DND-41 (cell line): Measurements from ENCODE around the gene CSHL1.

ENCODE experiments used
- ATAC-seq: fragments of 200-7000 bp; cut with Tn5 transposase; 3 replicates; pipeline ENCODE4 v1.9.1; 2021; ENCODE audit warnings: low read depth; ENCODE audit not compliant: insufficient read depth
- DNase-seq: peaks from one replicate; pipeline ENCODE4 v3.0.0-alpha.2; 2020
- H2AFZ ChIP-seq: 2 replicates; pipeline ENCODE4 v1.6.0; 2012; ENCODE audit warnings: low read depth, low read length
- H3K27ac ChIP-seq: 2 replicates; pipeline ENCODE4 v1.5.1; 2012; ENCODE audit warnings: low read length, inconsistent platforms
- H3K27me3 ChIP-seq: fragments of 200-600 bp; sonication (generic); 2 replicates; pipeline ENCODE4 v1.6.0; 2012; ENCODE audit warnings: low read length, mild to moderate bottlenecking, inconsistent platforms; ENCODE audit not compliant: insufficient read depth, poor library complexity
- H3K36me3 ChIP-seq: 2 replicates; pipeline ENCODE4 v1.5.1; 2012; ENCODE audit warnings: low read length, inconsistent platforms; ENCODE audit not compliant: insufficient read depth
- H3K4me1 ChIP-seq: 2 replicates; pipeline ENCODE4 v1.5.1; 2012; ENCODE audit warnings: mild to moderate bottlenecking, low read length; ENCODE audit not compliant: insufficient read depth
- H3K4me2 ChIP-seq: 2 replicates; pipeline ENCODE4 v1.6.0; 2012; ENCODE audit warnings: mild to moderate bottlenecking, moderate library complexity, low read length, inconsistent platforms; ENCODE audit not compliant: insufficient read depth
- H3K4me3 ChIP-seq, 2 experiments: fragments of 200-600 bp in 1 of 2; shearing (Covaris generic) in 1 of 2; 2 replicates each; pipeline ENCODE4 v1.5.1; 2012 to 2016; ENCODE audit warnings: inconsistent platforms in 2 of 2, low read length in 2 of 2, mild to moderate bottlenecking in 2 of 2, low read depth in 1 of 2, moderate library complexity in 1 of 2
- H3K79me2 ChIP-seq: 2 replicates; pipeline ENCODE4 v1.6.0; 2012; ENCODE audit warnings: low read length, inconsistent platforms; ENCODE audit not compliant: insufficient read depth
- H3K9ac ChIP-seq: 2 replicates; pipeline ENCODE4 v1.6.0; 2012; ENCODE audit warnings: low read depth, mild to moderate bottlenecking, inconsistent platforms, low read length, moderate library complexity
- H3K9me3 ChIP-seq: 2 replicates; pipeline ENCODE4 v1.5.1; 2012; ENCODE audit warnings: low read length, moderate library complexity, mild to moderate bottlenecking, inconsistent platforms; ENCODE audit not compliant: insufficient read depth, severe bottlenecking
- H4K20me1 ChIP-seq: 2 replicates; pipeline ENCODE4 v1.6.0; 2012; ENCODE audit warnings: low read length; ENCODE audit not compliant: insufficient read depth
- CTCF ChIP-seq: IDR thresholded peaks from 2 replicates; pipeline ENCODE4 v1.5.1; 2012; ENCODE audit warnings: borderline replicate concordance, low read length, moderate library complexity, mild to moderate bottlenecking; ENCODE audit not compliant: poor library complexity, severe bottlenecking; ENCODE audit errors: extremely low read depth
- EZH2 ChIP-seq: IDR thresholded peaks from 3 replicates; pipeline ENCODE4 v1.6.1; 2012; ENCODE audit warnings: borderline replicate concordance, low read depth, mild to moderate bottlenecking, moderate library complexity, low read length, inconsistent platforms; ENCODE audit not compliant: severe bottlenecking

Gene CSHL1

GRCh38 chr17:63940584-63940983, 29.5 kb upstream of the CSHL1 start:
- H3K4me1 ChIP-seq = no peaks in the 10 kb centered on the region
- no peaks in the 10 kb centered on the region for H3K9me3 ChIP-seq
- no peak overlapping the region for H3K4me2 ChIP-seq
- TF ChIP-seq EZH2 (no peak), CTCF (no peak)
- H4K20me1 ChIP-seq = no peaks in the 10 kb centered on the region
- no peak overlapping the region for H3K4me3 ChIP-seq
- H2AFZ ChIP-seq = no peak overlapping the region
- no peak for DNase-seq
- ATAC-seq = no peak
- H3K79me2 ChIP-seq = no peaks in the 10 kb centered on the region
- H3K27me3 ChIP-seq = no peaks in the 10 kb centered on the region
- no peak overlapping the region for H3K9ac ChIP-seq
- H3K36me3 ChIP-seq = no peaks in the 10 kb centered on the region
- H3K27ac ChIP-seq = no peak overlapping the region

- Histone ChIP-seq H3K4me3 (no peak overlapping the region), H3K36me3 (no peaks in the 10 kb centered on the region), H3K79me2 (no peaks in the 10 kb centered on the region), H3K9me3 (no peaks in the 10 kb centered on the region), H3K27me3 (no peaks in the 10 kb centered on the region), H3K27ac (no peak overlapping the region), H3K9ac (no peak overlapping the region), H4K20me1 (no peaks in the 10 kb centered on the region), H3K4me2 (no peak overlapping the region), H2AFZ (no peak overlapping the region), H3K4me1 (no peaks in the 10 kb centered on the region)
- DNase-seq = no peak
- TF ChIP-seq CTCF (no peak), EZH2 (no peak)
- ATAC-seq = no peak
Measured at GRCh38 chr17:63939884-63940283, 28.8 kb upstream of the CSHL1 start.

DNA sequence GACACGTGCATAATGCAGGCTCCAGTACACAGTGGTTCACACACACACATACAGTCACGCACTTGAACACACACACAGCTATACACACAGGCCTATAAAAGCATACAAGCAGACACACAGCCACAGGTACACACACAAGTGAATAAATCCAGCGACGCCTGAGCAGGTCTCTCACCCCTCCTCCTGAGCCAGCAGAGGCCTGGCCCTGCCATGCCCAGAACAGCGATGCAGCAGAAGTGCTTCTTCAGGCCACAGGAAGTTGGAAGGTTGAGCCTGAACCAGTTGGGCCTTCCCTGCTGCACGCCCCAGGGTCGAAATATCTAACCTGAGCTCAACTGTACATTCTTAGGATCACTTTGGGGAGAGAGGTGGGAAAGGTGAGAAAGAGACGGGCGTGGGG, 28.3 kb upstream of the CSHL1 start:
- ATAC-seq (no peak), DNase-seq (no peak)
- H3K4me2 ChIP-seq = no peak overlapping the region
- no peaks in the 10 kb centered on the region for H3K36me3 ChIP-seq
- TF ChIP-seq CTCF = no peak
- no peak for TF ChIP-seq EZH2
- H3K27ac ChIP-seq = no peak overlapping the region
- H3K79me2 ChIP-seq = no peaks in the 10 kb centered on the region
- H4K20me1 ChIP-seq = no peaks in the 10 kb centered on the region
- no peaks in the 10 kb centered on the region for H3K27me3 ChIP-seq
- no peaks in the 10 kb centered on the region for H3K9me3 ChIP-seq
- no peak overlapping the region for H3K9ac ChIP-seq
- H3K4me1 ChIP-seq = no peaks in the 10 kb centered on the region
- no peak overlapping the region for H3K4me3 ChIP-seq
- H2AFZ ChIP-seq = no peak overlapping the region

- Histone ChIP-seq H2AFZ (no peak overlapping the region), H3K27ac (no peak overlapping the region), H3K36me3 (no peaks in the 10 kb centered on the region), H3K4me2 (no peak overlapping the region), H3K4me3 (no peak overlapping the region), H3K27me3 (no peaks in the 10 kb centered on the region), H3K4me1 (peaks cover 3% of the 10 kb centered on the region; the same call in 1 of the 2 replicates), H3K79me2 (no peaks in the 10 kb centered on the region), H3K9ac (no peak overlapping the region), H3K9me3 (no peaks in the 10 kb centered on the region), H4K20me1 (no peaks in the 10 kb centered on the region)
- TF ChIP-seq EZH2 (no peak), CTCF (no peak)
- no peak for DNase-seq
- ATAC-seq = no peak
Measured at GRCh38 chr17:63937920-63938319, 26.9 kb upstream of the CSHL1 start.
